Measurements from ENCODE around the gene TGFB1. TPM values are rescaled to one million over a fixed set of nuclear protein-coding genes. Genes with fewer than 3 reads are reported as not detected.
"Not testable (repeated sequence)": the region's sequence is repeated elsewhere in the genome, so short reads cannot be mapped to it uniquely, and the experiment has no call there.

Gene TGFB1
- polyA plus RNA-seq, 4 donors, result 24.8 to 38.0 (median 32.2) TPM

DNA sequence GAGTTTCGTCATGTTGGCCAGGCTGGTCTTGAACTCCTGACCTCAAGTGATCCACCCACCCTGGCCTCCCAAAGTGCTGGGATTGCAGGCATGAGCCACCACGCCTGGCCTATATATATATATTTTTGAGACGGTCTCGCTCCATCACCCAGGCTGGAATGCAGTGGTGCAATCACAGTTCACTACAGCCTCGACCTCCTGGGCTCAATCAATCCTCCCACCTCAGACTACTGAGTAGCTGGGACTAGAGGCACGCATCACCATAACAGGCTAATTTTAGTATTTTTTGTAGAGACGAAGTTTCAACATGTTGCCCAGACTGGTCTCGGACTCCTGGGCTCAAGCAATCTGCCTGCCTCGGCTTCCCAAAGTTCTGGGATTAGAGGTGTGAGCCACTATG, 6.8 kb downstream of the TGFB1 start:
- not testable (repeated sequence) for DNase-seq (ENCODE audit: low read depth in 4 of 4, low spot score in 3 of 4)

DNA sequence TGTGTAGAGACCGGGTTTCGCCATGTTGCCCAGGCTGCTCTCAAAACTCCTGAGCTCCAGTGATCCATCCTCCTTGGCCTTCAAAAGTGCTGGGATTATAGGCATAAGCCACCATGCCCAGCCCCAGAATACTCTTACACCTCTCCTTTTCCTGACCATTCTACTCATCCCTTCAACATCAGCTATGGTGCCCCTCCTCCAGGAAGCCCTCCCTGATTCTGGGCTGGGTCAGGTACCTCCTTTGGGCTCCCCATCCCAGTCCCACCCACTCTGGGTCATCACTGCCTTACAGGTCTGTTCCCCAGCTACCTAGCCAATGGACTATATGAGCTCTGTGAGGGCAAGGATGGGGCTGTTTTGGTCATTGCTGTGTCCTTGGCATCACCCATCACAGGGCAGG, 9.6 kb downstream of the TGFB1 start:
- DNase-seq (ENCODE audit: low read depth in 4 of 4, low spot score in 3 of 4), result no peak

DNA sequence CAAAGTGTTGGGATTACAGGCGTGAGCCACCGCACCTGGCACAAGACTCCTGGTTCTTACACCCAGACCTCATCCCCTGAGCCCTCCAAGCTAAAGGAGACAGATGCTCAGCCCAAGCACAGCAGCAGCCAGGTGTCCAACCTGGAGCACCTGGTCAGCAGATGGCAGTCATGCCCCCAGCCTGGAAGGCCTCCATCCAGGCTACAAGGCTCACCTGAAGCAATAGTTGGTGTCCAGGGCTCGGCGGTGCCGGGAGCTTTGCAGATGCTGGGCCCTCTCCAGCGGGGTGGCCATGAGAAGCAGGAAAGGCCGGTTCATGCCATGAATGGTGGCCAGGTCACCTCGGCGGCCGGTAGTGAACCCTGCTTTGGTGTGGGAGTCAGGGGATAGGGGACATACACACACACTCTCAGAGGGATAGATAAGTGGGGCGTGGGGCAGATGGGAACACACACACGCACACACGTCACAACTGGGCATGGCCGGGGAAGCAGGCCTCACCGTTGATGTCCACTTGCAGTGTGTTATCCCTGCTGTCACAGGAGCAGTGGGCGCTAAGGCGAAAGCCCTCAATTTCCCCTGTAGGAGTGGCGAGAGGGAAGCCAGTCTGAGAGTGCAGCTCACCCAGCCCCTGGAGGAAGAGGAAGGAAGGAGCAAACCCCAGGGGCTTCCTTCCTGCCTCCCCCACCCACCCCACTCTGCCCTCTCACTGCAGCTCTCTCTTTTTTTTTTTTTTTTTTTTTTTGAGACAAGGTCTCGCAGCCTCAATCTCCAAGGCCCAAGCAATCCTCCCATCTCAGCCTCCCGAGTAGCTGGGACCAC, 11.8 kb downstream of the TGFB1 start:
- DNase-seq (ENCODE audit: low read depth in 4 of 4, low spot score in 3 of 4), result no peak

DNA sequence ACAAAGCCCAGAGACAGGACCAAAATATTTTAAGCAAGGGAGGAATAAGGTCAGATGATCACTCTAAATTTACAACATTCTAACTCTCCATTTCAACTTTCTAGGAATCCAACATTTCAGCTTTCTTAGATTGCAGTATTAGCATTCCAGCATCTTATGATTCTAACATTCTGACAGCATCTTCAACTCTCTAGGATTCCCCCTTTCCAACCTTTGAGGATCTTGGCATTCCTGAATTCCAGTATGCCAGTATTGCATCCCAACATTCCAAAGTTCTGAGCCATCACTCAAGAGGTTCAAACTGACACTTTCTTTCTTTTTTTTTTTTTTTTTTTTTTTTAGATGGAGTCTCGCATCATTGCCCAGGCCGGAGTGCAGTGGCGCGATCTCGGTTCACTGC, 13.8 kb downstream of the TGFB1 start:
- no peak for DNase-seq (ENCODE audit: low read depth in 4 of 4, low spot score in 3 of 4)

DNA sequence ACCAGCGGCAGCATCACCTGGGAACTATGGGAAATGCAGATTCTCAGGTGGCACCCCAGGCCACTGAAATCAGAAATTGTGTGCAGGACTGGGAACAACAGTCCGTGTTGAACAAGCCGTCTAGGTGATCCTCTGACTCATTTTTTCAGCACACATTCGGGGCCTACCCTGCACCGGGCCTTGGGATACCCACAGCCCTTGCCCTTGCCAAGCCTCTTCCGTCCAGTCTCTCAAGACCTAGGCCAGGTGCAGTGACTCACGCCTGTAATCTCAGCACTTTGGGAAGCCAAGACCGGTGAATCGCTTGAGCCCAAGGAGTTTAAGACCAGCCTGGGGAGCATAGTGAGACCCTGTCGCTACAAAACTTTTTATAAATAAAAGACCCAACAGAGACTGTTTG, 18.3 kb downstream of the TGFB1 start:
- no peak for DNase-seq (ENCODE audit: low read depth in 4 of 4, low spot score in 3 of 4)

DNA sequence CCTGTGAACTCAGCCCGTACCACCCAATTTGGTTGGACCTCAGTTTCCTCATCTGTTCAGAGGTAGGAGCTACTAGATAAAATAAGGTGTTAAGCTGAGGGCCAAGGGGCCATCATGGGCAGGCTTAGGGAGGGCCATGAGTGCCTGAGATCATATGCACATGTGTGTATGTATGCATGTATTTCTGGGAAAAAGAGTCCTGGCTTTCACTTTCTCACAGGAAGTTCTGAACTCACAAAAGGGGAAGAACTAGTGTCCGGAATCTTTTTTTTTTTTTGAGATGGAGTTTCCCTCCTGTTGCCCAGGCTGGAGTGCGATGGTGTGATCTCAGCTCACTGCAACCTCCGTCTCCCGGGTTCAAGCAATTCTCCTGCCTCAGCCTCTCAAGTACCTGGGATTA, 18.9 kb downstream of the TGFB1 start:
- no peak for DNase-seq (ENCODE audit: low read depth in 4 of 4, low spot score in 3 of 4)

DNA sequence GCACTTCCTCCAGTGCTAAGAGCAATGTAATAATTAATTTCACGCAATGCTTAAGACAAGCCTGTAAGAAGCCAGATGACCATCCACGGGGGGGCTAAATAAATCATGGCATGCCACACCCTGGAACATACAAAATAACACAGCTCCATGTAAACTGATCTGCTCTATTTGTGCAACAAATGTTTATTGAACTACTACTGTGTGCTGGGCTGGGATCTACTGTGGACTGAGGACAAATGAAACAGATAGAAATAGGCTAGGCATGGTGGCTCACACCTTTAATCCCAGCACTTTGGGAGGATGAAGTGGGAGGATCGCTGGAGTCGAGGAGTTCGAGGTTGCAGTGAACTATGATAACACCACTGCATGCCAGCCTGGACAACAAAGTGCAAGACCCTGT, 21.3 kb downstream of the TGFB1 start:
- no peak for DNase-seq (ENCODE audit: low read depth in 4 of 4, low spot score in 3 of 4)

DNA sequence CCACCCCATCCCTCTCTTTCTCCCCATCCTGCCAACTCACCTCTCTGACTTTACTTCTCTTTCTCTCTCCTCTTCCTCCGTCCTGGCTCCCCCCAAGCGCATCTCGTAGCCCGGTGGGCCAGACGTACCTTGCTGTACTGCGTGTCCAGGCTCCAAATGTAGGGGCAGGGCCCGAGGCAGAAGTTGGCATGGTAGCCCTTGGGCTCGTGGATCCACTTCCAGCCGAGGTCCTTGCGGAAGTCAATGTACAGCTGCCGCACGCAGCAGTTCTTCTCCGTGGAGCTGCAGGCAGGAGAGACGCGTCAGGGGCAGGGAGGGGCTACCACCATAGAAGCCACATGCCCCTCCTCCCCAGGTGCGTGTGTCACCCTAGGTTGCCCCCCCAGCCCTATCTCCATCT, 21.7 kb downstream of the TGFB1 start:
- no peak for DNase-seq (ENCODE audit: low read depth in 4 of 4, low spot score in 3 of 4)

DNA sequence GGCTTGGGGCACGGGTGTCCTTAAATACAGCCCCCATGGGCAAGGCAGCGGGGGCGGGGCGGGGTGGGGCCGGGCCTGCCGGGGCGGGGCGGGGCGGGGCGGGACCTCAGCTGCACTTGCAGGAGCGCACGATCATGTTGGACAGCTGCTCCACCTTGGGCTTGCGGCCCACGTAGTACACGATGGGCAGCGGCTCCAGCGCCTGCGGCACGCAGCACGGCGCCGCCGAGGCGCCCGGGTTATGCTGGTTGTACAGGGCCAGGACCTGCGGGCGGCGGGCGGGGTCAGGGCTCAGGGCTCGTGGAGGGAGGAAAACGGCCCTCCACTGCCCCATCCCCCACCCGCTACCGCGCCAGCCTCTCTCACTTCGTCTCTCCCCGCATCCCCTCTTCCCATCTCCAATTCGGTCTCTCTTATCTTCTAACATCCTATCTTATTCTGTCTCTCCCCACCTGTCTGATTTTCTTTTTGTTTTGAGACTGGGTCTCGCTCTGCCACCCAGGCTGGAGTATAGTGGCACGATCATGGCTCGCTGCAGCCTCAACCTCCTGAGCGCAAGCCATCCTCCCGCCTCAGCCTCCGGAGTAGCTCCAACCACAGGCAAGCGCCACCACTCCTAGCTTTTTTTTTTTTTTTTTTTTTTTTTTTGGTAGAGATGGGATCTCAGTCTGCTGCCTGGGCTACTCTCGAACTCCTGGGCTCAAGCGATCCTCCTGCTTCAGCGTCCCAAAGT, 22.6 kb downstream of the TGFB1 start:
- no peak for DNase-seq (ENCODE audit: low read depth in 4 of 4, low spot score in 3 of 4)

DNA sequence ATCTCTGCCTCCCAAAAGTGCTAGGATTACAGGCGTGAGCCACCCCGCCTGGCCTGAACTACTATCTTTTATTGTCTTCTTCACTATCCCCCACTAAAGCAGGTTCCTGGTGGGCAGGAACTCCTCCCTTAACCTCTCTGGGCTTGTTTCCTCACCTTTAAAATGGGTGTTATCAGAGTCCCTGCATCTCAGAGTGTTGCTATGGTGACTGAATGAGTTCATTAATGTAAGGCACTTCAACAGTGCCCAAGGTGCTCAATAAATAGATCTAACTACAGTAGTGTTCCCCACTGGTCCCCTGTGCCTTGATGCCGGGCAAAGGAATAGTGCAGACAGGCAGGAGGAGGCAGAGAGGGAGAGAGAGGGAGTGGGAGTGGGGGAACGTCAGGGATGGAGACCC, 23.2 kb downstream of the TGFB1 start:
- DNase-seq (ENCODE audit: low read depth in 4 of 4, low spot score in 3 of 4), result no peak

DNA sequence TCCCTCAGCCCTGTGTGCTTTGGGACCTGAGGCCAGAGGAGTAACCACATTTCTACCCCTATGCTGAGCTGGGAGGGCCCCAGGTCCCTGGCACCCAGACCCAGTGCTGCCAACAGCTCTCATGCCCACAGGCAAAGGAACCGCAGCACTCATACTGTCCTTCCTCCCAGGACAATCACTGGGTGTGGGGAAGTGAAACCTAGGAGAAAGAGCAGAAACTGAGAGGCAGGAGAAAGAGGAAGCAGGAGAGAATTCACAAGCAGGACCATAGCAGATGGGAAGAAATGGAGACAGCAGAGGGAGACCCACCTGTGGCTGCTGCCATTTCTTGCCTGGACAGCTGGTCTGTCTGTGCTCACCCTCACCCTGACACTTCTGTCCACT, 24.9 kb downstream of the TGFB1 start:
- no peak for DNase-seq (ENCODE audit: low read depth in 4 of 4, low spot score in 3 of 4)

DNA sequence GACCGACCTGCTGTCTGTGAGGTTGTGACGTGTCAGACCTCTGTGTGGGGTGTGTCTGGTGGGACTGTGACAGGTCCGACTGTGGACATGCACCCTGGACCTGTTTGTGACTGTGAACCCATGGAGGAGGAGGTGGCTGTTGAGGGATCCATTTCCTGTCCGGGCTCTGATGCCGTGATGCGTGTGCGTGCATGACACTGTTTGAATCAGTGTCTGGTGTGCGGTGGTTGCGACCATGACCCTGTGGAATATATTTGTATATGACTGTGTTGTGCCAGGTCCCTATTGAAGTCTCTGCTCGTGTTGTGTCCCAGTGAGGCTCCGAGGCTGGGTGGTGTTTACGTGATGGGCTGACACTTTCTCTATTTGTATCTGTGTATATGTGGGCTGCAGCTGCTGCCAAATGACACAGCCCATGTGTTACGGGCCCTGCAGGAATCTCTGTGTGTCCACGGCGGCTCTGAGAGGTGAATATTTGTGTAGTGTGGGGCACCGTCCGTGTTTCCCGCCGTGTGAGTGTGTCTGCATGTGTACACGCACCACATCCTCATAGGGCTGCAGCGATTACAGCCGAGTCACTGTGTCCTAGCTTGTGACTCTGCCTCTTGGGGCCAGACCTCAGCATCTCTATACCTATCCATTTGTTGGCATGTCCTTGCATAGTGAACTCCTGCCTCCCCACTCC, 25.4 kb downstream of the TGFB1 start:
- DNase-seq (ENCODE audit: low read depth in 4 of 4, low spot score in 3 of 4), result no peak

DNA sequence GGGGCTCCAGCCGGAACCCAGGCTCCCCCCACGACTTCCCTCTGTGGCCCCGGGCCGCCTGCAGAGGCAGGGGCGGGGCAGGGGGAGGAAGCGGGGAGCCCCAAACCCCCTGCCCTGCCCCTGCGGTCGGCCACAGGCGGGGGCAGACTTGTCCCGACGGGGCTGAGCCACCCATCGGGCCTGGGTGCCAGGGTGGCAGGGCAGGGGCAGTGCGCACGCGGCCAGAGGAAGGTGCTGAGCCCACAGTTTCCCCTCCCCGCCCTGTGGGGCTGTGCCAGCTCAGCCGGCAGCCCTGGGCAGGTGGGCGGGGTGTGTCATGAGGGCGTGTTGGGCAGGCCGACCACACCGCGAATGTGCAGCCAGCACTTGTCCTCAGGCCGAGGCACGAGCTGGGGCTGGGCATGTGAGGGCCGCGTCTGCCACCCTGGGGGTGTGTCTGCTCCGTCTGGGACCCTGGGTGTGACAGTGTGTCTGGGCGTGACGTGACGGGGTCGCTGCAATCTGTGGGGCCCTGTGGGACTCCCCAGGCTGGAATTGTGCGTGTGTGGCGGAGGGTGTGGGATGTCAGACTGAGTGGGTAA, 26.1 kb downstream of the TGFB1 start:
- no peak for DNase-seq (ENCODE audit: low read depth in 4 of 4, low spot score in 3 of 4)

DNA sequence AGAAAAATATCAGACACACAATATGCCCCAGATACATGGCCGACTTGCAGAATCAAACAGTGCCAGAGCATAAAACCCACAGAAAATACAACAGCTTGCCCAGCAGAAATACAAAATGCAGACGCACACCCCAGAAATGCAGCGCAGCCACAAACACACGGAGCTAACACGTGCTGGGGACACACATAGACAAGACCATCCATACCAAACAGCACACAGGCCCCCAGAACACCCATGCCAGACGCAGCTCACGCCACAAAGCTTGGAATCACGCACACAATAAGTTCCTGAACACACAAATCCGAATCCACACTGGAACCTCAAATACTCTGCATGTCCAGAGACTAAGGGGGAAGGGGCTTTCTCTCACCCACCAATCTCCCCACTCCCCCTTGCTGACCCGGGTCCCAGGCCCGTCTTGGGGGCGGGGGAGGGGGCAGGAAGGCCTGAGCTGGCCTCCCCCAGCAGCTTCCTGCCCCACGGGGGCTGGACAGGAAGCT, 26.6 kb downstream of the TGFB1 start:
- no peak for DNase-seq (ENCODE audit: low read depth in 4 of 4, low spot score in 3 of 4)

DNA sequence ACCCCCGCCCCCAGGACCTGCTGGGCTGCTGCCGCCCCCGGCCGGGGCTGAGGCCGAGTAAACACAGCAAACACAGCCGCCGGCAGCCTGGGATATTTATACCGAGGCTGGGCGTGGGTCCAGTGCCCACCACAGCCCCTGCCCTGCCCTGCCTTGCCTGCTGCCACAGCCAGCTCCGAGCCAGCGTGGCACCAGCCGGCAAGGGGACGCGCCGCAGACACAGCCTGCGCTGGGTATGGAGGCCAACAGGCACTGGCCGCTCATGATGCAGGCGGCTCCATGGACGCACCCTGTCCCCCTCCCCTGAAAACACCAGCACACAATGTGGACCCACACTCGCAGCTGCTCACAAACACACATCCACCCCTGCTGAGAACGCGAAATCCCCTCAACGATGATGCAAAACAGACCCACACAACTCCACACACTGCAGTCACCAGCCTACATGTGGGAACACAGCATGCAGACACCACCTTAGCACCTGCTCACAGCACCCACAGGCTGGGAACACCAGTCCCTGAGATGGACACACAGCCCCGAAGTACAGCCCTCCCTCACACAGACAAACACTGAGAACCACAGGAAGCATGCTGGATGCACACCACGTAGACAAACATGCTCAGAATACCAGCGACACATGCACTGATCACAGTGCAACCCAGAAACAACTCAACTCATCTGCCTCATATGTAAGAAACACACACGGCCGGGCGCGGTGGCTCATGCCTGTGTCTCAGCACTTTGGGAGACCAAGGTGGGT, 27.6 kb downstream of the TGFB1 start:
- DNase-seq (ENCODE audit: low read depth in 4 of 4, low spot score in 3 of 4), result no peak

DNA sequence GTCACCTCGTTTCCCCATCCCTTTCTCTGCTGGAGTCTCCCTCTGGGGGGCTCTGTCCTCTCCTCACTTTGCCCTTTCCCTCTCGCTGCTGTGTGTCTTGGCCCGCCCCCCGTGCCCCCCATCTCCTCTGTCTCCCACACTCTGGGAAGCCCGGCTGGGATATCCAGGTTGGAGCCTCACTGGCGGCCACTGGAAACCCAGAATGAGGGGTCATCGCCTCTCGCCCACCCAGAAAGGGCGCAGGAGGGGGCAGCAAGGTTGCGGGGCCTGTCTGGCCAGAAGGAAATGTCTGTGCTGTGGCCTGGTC, 28.1 kb downstream of the TGFB1 start:
- no peak for DNase-seq (ENCODE audit: low read depth in 4 of 4, low spot score in 3 of 4)

DNA sequence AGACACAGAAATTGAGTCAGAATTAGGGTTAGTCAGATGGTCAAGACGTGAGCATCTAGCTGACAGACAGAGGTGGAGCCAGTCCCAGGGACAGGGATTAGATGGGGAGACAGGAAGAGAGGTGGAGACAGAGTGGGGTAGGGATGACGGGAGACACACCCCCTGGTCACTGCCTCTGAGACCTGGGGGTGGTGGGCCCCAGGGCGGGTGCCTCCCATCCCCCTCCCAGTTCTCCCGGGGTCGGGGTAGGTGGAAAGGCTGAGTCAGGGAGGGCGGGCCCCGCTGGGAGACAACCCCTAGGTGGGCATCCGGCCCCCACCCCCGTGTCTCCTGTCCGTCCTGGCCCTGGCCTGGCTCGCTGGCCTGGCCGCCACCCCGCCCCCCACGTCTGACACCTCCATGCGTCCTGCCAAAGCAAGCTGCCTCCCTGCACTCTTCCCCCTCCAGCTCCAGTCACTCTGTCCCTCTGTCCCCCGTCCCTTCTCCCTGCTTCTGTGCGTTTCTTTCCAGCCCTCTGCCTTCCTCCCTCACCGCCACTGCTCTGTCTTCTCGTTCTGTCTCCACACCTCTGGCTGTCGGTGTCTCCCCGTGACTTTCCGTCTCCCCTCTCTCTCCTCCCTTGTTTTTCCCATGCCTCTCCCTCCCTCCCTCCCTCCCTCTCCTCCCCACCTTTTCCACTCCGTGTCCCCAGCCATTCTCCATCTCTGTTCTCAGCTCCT, 28.6 kb downstream of the TGFB1 start:
- no peak for DNase-seq (ENCODE audit: low read depth in 4 of 4, low spot score in 3 of 4)

DNA sequence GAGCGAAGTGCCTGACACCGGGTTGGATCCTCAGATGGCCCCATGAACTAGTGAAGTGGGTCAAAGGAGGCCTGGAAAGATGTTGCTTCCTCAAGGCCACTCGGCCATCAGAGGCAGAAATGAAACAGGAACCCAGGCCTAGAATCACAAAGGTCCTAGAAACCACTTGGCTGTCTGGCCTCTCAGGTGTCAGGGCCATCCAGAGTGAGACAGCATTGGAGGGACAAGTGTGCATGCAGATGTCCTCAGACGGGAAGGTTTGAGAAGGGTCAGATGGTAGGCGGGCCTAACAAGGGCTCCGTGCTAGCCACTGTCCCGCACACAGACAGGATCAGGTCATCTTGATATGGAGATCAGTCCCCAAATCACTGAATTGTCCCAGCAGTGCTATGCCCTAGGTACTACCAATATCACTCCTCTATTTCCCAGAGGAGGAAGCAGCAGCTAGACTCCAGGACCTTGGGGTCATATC, 29.5 kb downstream of the TGFB1 start:
- no peak for DNase-seq (ENCODE audit: low read depth in 4 of 4, low spot score in 3 of 4)

DNA sequence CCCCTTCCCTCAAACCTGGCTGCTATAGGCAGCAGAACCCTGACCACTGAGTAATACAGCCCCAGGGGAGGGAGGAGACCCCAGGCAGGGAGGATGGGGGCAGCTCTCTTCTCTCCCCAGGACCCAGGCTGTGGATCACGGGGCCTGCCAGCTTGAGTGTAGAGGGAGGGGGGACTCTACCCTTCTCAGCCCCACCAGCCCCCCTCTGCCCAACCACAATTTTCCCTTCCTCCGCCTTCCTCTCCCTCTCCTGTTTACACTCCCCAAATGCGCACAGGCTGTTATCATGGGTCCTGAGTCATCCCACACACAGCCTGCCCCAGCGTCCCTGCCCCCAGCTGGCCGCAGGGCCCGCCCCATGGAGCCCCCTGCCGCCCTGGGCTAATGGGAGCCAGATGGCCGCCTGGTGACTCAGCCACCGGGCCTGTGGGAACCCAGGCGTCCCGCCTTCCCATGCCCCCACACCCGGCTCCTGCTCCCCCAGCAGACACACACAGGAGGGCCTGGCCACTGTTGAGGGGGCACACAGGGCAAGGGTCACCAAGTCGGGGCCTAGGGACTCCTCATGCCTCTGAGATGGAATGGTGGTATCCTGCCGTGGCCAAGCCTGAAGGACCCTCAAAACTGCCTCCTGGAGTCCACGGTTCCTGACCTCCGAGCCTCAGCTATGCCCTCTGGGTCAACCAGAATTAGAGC, 30.1 kb downstream of the TGFB1 start:
- no peak for DNase-seq (ENCODE audit: low read depth in 4 of 4, low spot score in 3 of 4)
